ENCODE results near the gene PROM2. TPM values are rescaled to one million over a fixed set of nuclear protein-coding genes. Genes with fewer than 3 reads are reported as not detected.

Gene PROM2
- polyA plus RNA-seq, 1 donor from 2014 or later: not detected

GRCh38 chr2:95275601-95276243, 1.5 kb downstream of the PROM2 start:
- peaks cover 1% of the 10 kb centered on the region for H3K27me3 Mint-ChIP-seq
- H3K4me3 Mint-ChIP-seq: no peak overlapping the region
- no peak overlapping the region for H3K27ac Mint-ChIP-seq
- H3K4me1 Mint-ChIP-seq: no peaks in the 10 kb centered on the region
- no peaks in the 10 kb centered on the region for H3K9me3 Mint-ChIP-seq
- H3K36me3 Mint-ChIP-seq: no peaks in the 10 kb centered on the region

DNA sequence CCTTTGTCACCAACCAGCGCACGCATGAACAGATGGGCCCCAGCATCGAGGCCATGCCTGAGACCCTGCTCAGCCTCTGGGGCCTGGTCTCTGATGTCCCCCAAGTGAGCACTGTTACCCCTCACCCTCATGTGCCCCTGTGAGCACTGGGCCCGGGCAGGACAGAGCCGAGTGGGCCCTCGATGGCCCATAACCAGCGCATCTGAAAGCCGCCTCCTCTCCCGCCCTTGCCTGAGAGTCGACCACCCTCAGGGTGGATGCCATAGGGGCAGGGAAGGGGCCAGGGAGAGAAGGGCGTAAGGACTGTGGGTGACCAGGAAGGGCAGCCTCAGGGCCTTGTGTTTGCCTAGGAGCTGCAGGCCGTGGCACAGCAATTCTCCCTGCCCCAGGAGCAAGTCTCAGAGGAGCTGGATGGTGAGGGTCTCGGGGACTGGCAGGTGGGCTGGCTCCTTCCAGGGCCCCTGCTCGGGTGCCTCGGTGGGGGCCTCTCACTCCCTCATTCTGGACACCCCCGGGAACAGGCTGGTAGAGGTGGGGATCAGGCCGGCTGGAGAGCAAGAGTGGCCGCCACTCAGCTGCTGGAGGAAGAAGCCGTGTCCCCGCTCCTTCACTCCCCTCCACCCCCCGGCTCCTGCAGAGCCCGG, 2.1 kb downstream of the PROM2 start:
- H3K27me3 Mint-ChIP-seq: peaks cover 1% of the 10 kb centered on the region
- H3K27ac Mint-ChIP-seq: no peak overlapping the region
- H3K9me3 Mint-ChIP-seq: no peaks in the 10 kb centered on the region
- H3K36me3 Mint-ChIP-seq: no peaks in the 10 kb centered on the region
- H3K4me1 Mint-ChIP-seq: no peaks in the 10 kb centered on the region
- no peak overlapping the region for H3K4me3 Mint-ChIP-seq

GRCh38 chr2:95276888-95277245, 2.6 kb downstream of the PROM2 start:
- no peak overlapping the region for H3K4me3 Mint-ChIP-seq
- no peak overlapping the region for H3K27ac Mint-ChIP-seq
- H3K9me3 Mint-ChIP-seq: no peaks in the 10 kb centered on the region
- H3K4me1 Mint-ChIP-seq: no peaks in the 10 kb centered on the region
- no peaks in the 10 kb centered on the region for H3K36me3 Mint-ChIP-seq
- peaks cover 1% of the 10 kb centered on the region for H3K27me3 Mint-ChIP-seq

GRCh38 chr2:95277246-95277906, 3.1 kb downstream of the PROM2 start:
- Mint-ChIP-seq H3K4me3 (no peak overlapping the region), H3K27me3 (peaks cover 1% of the 10 kb centered on the region), H3K4me1 (no peaks in the 10 kb centered on the region), H3K36me3 (no peaks in the 10 kb centered on the region), H3K27ac (no peak overlapping the region), H3K9me3 (no peaks in the 10 kb centered on the region)

- H3K4me1 Mint-ChIP-seq: no peaks in the 10 kb centered on the region
- H3K36me3 Mint-ChIP-seq: no peaks in the 10 kb centered on the region
- H3K27me3 Mint-ChIP-seq: no peaks in the 10 kb centered on the region
- H3K27ac Mint-ChIP-seq: no peak overlapping the region
- no peak overlapping the region for H3K4me3 Mint-ChIP-seq
- H3K9me3 Mint-ChIP-seq: no peaks in the 10 kb centered on the region
Measured at GRCh38 chr2:95278051-95278471, 3.8 kb downstream of the PROM2 start.

GRCh38 chr2:95278637-95279225, 4.5 kb downstream of the PROM2 start:
- no peaks in the 10 kb centered on the region for H3K4me1 Mint-ChIP-seq
- H3K36me3 Mint-ChIP-seq: peaks cover 2% of the 10 kb centered on the region
- H3K27ac Mint-ChIP-seq: no peak overlapping the region
- H3K9me3 Mint-ChIP-seq: no peaks in the 10 kb centered on the region
- H3K27me3 Mint-ChIP-seq: no peaks in the 10 kb centered on the region
- H3K4me3 Mint-ChIP-seq: no peak overlapping the region

GRCh38 chr2:95279435-95280035, 5.3 kb downstream of the PROM2 start:
- Mint-ChIP-seq H3K36me3 (peaks cover 2% of the 10 kb centered on the region), H3K4me1 (no peaks in the 10 kb centered on the region), H3K27ac (no peak overlapping the region), H3K9me3 (no peaks in the 10 kb centered on the region), H3K27me3 (no peaks in the 10 kb centered on the region), H3K4me3 (no peak overlapping the region)

GRCh38 chr2:95281071-95281470, 6.8 kb downstream of the PROM2 start:
- H3K27ac Mint-ChIP-seq: no peak overlapping the region
- H3K27me3 Mint-ChIP-seq: no peaks in the 10 kb centered on the region
- no peaks in the 10 kb centered on the region for H3K9me3 Mint-ChIP-seq
- peaks cover 2% of the 10 kb centered on the region for H3K36me3 Mint-ChIP-seq
- H3K4me1 Mint-ChIP-seq: no peaks in the 10 kb centered on the region
- H3K4me3 Mint-ChIP-seq: no peak overlapping the region

- H3K4me1 Mint-ChIP-seq: no peaks in the 10 kb centered on the region
- no peaks in the 10 kb centered on the region for H3K9me3 Mint-ChIP-seq
- H3K4me3 Mint-ChIP-seq: no peak overlapping the region
- H3K27me3 Mint-ChIP-seq: no peaks in the 10 kb centered on the region
- no peak overlapping the region for H3K27ac Mint-ChIP-seq
- H3K36me3 Mint-ChIP-seq: peaks cover 2% of the 10 kb centered on the region
Measured at GRCh38 chr2:95281786-95282185, 7.5 kb downstream of the PROM2 start.

DNA sequence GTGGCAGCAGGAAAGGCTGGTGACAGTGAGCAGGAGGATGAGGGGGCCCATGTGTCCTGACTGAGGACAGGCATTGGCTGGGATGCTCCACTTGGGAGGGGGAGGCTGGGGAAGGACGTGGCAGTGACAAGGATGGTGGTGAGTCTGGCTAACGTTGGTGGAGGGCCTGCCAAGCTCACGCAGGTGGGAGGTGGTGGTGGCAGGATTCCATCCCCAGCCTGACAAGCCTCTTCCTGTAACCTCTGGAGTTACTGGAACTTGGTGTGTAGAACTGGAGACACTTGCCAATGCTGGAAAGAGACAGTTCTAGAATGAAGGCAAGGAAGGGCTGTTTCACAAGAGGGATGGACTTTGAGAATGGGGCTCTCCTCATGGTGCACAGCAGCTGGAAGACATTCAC, 8.2 kb downstream of the PROM2 start:
- Mint-ChIP-seq H3K27ac (peak overlapping the region in 1 of 3 donors; percentile 55), H3K27me3 (no peaks in the 10 kb centered on the region), H3K9me3 (no peaks in the 10 kb centered on the region), H3K4me1 (no peaks in the 10 kb centered on the region), H3K4me3 (no peak overlapping the region), H3K36me3 (peaks cover 3% of the 10 kb centered on the region)

- no peaks in the 10 kb centered on the region for H3K9me3 Mint-ChIP-seq
- no peak overlapping the region for H3K4me3 Mint-ChIP-seq
- peaks cover 0 to 2% (median 0%) of the 10 kb centered on the region in 3 donors for H3K4me1 Mint-ChIP-seq
- no peaks in the 10 kb centered on the region for H3K27me3 Mint-ChIP-seq
- H3K36me3 Mint-ChIP-seq: peaks cover 3% of the 10 kb centered on the region
- no peak overlapping the region for H3K27ac Mint-ChIP-seq
Measured at GRCh38 chr2:95283562-95283961, 9.3 kb downstream of the PROM2 start.

DNA sequence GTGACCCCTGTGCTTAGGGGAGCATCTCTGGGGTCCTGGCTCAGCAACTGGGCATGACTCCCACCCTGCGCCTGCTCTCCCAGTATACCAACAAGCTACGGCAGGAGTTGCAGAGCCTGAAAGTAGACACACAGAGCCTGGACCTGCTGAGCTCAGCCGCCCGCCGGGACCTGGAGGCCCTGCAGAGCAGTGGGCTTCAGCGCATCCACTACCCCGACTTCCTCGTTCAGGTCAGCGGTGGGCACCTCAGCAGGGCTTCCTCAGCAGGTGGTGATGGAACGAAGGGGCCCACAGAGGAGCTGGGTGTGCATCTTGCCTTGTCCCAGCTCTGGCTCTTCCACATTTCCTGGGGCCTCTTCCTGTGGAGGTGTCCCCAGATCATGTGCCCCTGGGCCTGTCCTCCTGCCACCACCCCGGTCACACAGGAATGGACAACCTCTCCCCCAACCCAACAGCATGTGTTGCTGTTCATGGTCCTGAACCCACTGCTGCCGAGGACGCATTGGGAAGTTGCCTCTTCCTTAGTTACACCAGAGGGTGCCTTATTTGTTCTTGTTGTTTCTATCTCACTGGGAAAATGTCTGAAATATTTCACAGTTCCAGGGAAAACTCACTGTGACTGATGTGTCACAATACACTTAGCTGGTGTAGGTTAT, 10.8 kb downstream of the PROM2 start:
- Mint-ChIP-seq H3K27ac (peak overlapping the region in 1 of 3 donors; percentile 43), H3K9me3 (peaks cover 0 to under 1% (median 0%) of the 10 kb centered on the region in 3 donors), H3K4me3 (no peak overlapping the region), H3K4me1 (peaks cover 0 to 2% (median 0%) of the 10 kb centered on the region in 3 donors), H3K36me3 (peaks cover 3% of the 10 kb centered on the region), H3K27me3 (no peaks in the 10 kb centered on the region)

DNA sequence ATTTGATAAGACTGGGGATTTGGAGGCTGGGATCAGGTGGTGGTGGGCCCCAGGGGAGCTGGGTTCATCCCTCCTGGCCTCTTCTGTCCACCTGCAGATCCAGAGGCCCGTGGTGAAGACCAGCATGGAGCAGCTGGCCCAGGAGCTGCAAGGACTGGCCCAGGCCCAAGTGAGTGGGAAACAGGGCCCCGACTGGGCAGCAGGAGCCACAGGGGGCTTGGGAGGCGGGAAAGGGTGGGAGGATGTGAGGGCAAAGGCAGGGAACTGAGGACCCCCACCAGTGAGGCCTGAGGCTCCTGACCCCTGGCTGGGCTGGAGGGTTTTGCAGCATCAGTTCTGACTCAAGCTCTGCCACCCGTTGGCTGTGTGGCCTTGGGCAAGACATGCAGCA, 11.3 kb downstream of the PROM2 start:
- peaks cover 0 to 2% (median 0%) of the 10 kb centered on the region in 3 donors for H3K4me1 Mint-ChIP-seq
- H3K9me3 Mint-ChIP-seq: peaks cover 1 to 6% (median 4%) of the 10 kb centered on the region in 3 donors
- H3K4me3 Mint-ChIP-seq: no peak overlapping the region
- no peaks in the 10 kb centered on the region for H3K27me3 Mint-ChIP-seq
- H3K36me3 Mint-ChIP-seq: peaks cover 3% of the 10 kb centered on the region
- H3K27ac Mint-ChIP-seq: peak overlapping the region in 1 of 3 donors; percentile 43

DNA sequence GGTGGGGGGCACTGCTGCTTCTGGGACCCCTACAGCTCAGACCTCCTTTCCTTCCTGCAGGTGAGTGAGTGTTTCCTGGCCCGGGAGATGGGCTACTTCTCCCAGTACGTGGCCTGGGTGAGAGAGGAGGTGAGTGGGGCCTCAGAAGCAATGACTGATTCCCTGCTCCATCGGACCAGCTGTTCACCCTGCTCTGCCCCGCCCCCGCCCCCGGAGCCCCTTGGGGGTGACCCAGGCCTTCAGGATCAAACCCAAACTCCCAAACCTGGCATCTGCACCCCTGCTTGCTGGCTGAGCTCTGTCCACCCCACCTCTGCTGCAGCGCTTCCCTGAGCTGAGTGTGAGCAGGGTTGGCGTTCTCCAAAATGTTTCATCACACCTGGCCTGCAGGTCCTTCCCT, 13.1 kb downstream of the PROM2 start:
- Mint-ChIP-seq H3K4me1 (peaks cover 0 to 2% (median 0%) of the 10 kb centered on the region in 3 donors), H3K9me3 (peaks cover 4 to 16% (median 9%) of the 10 kb centered on the region in 3 donors), H3K36me3 (peaks cover 3% of the 10 kb centered on the region), H3K27me3 (no peaks in the 10 kb centered on the region), H3K27ac (no peak overlapping the region), H3K4me3 (no peak overlapping the region)

GRCh38 chr2:95287806-95288205, 13.6 kb downstream of the PROM2 start:
- Mint-ChIP-seq H3K27me3 (no peaks in the 10 kb centered on the region), H3K9me3 (peaks cover 4 to 16% (median 9%) of the 10 kb centered on the region in 3 donors), H3K27ac (no peak overlapping the region), H3K36me3 (peaks cover 3% of the 10 kb centered on the region), H3K4me1 (peaks cover 0 to 2% (median 0%) of the 10 kb centered on the region in 3 donors), H3K4me3 (no peak overlapping the region)

Data from IgD-negative memory B cell (primary cell).